GM12892 (cell line): ENCODE measurements around the gene CDRT4.

Experiments
- POLR2A ChIP-seq: IDR thresholded peaks from 2 replicates; pipeline ENCODE4 v1.6.1; 2011; ENCODE audit warnings: low read depth, low read length, control low read depth
- POLR2AphosphoS5 ChIP-seq: IDR thresholded peaks from 2 replicates; pipeline ENCODE4 v1.6.1; 2011; ENCODE audit warnings: low read depth, low read length, control low read depth
- TAF1 ChIP-seq: IDR thresholded peaks from 2 replicates; pipeline ENCODE4 v1.6.1; 2011; ENCODE audit warnings: low read depth, mild to moderate bottlenecking, control low read depth, low read length, borderline replicate concordance

DNA sequence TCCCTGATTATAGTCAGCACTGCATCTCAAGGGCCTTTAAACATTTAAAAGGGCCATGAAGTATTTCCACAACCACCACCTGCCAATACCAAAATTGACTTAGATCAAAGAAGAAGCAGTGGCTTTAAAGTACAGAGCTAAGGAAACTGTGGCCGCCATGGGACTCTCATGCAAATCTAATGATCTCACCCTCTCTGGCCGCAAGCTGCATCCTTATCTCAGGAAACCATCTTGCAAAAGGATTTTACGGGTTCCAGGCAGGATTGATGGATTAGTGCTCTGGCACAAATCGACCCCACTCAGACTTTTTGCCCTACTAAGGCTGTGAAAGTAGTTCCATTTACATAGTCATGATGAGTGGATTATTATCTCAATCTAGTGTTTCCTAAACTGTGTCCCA lies 22.6 kb downstream of the CDRT4 start:
- no peak for TF ChIP-seq POLR2A
- TF ChIP-seq POLR2AphosphoS5: no peak
- TF ChIP-seq TAF1: no peak
